ENCODE measurements around the gene PDIA6. TPM values are rescaled to one million over a fixed set of nuclear protein-coding genes. Genes with fewer than 3 reads are reported as not detected.

The PDIA6 gene
- total RNA-seq, 2 experiments from 2014 or later = 25.5 to 26.3 TPM

DNA sequence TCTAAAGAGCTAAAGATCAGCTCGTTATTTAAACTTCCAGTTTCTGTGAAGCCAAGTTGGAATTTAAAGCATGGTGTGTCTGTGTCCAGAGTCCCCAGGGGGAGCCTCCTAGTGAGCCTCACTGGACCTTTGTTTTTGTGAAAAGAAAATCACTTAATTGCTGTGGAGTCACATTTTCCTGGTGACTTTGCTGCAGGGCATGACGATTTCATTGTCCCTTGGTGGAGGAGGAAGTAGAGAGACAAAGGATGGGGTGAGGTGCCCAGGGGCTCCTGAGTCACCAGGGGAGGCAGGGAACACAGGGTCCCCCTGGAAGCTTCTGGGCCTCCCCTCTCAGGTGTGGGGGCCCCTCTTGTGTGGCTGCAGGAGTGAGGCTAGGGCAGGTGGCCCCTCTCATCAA is 71.4 kb downstream of the PDIA6 start:
- Mint-ChIP-seq H3K27ac (no peak overlapping the region), H3K9me3 (no peaks in the 10 kb centered on the region), H3K27me3 (peaks cover 3% of the 10 kb centered on the region), H3K4me3 (no peak overlapping the region), H3K4me1 (ENCODE audit: low read depth) (no peaks in the 10 kb centered on the region), H3K36me3 (ENCODE audit: low read depth) (no peaks in the 10 kb centered on the region)
- Histone ChIP-seq H3K4me1 (ENCODE audit: insufficient read depth, low read length) (no peaks in the 10 kb centered on the region), H3K27me3 (ENCODE audit: control insufficient read depth in 1 of 2, insufficient read depth in 2 of 2, low read length in 2 of 2) (no peaks in the 10 kb centered on the region), H3K9me3 (ENCODE audit: control insufficient read depth in 1 of 2, insufficient read depth in 1 of 2, low read length in 2 of 2) (no peaks in the 10 kb centered on the region), H3K4me3 (ENCODE audit: low read length) (no peak overlapping the region), H3K36me3 (ENCODE audit: insufficient read depth, low read length) (no peaks in the 10 kb centered on the region), H3K27ac (ENCODE audit: low read depth in 1 of 2, low read length in 2 of 2) (no peak overlapping the region)
- ATAC-seq (ENCODE audit: poor library complexity) = no peak
- ChIA-PET CTCF (no interaction called here), POLR2A (no interaction called here)
- intact Hi-C loops (cut with DNase I, micrococcal nuclease) = no loop called here
- no peak for DNase-seq
- TF ChIP-seq, protein P1, sequence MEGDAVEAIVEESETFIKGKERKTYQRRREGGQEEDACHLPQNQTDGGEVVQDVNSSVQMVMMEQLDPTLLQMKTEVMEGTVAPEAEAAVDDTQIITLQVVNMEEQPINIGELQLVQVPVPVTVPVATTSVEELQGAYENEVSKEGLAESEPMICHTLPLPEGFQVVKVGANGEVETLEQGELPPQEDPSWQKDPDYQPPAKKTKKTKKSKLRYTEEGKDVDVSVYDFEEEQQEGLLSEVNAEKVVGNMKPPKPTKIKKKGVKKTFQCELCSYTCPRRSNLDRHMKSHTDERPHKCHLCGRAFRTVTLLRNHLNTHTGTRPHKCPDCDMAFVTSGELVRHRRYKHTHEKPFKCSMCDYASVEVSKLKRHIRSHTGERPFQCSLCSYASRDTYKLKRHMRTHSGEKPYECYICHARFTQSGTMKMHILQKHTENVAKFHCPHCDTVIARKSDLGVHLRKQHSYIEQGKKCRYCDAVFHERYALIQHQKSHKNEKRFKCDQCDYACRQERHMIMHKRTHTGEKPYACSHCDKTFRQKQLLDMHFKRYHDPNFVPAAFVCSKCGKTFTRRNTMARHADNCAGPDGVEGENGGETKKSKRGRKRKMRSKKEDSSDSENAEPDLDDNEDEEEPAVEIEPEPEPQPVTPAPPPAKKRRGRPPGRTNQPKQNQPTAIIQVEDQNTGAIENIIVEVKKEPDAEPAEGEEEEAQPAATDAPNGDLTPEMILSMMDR (IDR thresholded peaks at IDR 0.05) = no peak

- CTCF ChIA-PET = interaction anchor here (0.6 kb wide), 1 partner anchor 66 kb away, joined by 3 read pairs; no protein-coding TSS in a partner anchor
- Mint-ChIP-seq H3K27ac (no peak overlapping the region), H3K27me3 (peaks cover 3% of the 10 kb centered on the region), H3K9me3 (no peaks in the 10 kb centered on the region), H3K36me3 (ENCODE audit: low read depth) (no peaks in the 10 kb centered on the region), H3K4me1 (ENCODE audit: low read depth) (no peaks in the 10 kb centered on the region), H3K4me3 (no peak overlapping the region)
- intact Hi-C loops (cut with DNase I, micrococcal nuclease) = no loop called here
- no peaks in the 10 kb centered on the region for H3K4me1 ChIP-seq (ENCODE audit: insufficient read depth, low read length)
- no peaks in the 10 kb centered on the region for H3K27me3 ChIP-seq (ENCODE audit: control insufficient read depth in 1 of 2, insufficient read depth in 2 of 2, low read length in 2 of 2)
- ATAC-seq (ENCODE audit: poor library complexity) (no peak), DNase-seq (no peak)
- no peaks in the 10 kb centered on the region for H3K36me3 ChIP-seq (ENCODE audit: insufficient read depth, low read length)
- TF ChIP-seq, protein P1 (IDR thresholded peaks at IDR 0.05) = no peak
- H3K27ac ChIP-seq (ENCODE audit: low read depth in 1 of 2, low read length in 2 of 2) = no peak overlapping the region
- no peaks in the 10 kb centered on the region for H3K9me3 ChIP-seq (ENCODE audit: control insufficient read depth in 1 of 2, insufficient read depth in 1 of 2, low read length in 2 of 2)
- no peak overlapping the region for H3K4me3 ChIP-seq (ENCODE audit: low read length)
- POLR2A ChIA-PET = no interaction called here
Observed at GRCh38 chr2:10740226-10740625, 72.4 kb downstream of the PDIA6 start.

DNA sequence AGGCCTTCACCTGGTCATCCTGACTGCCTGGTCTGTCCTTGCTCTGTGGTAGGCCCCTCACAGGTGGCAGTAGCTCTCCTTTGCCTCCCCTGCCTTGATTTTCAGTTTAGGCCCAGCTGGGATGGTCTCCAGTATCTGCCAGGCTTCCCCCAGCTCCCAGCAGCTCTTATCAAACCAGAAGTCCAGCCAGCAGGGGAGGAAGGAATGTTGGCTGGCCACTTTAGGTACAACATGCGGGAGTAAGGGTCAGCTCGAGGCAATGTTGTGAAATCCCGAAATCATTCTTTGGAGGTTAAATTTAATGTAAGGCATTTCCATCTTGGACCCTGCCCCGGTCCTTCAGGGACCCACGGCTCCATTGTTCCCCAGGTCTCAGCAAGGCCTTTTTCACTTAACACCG is 74.4 kb downstream of the PDIA6 start:
- no peaks in the 10 kb centered on the region for H3K9me3 Mint-ChIP-seq
- TF ChIP-seq, protein P1 (IDR thresholded peaks at IDR 0.05) = no peak
- no peaks in the 10 kb centered on the region for H3K36me3 Mint-ChIP-seq (ENCODE audit: low read depth)
- H3K27me3 Mint-ChIP-seq = peaks cover 3% of the 10 kb centered on the region
- no peak overlapping the region for H3K27ac Mint-ChIP-seq
- intact Hi-C loops (cut with DNase I, micrococcal nuclease) = no loop called here
- Histone ChIP-seq H3K4me1 (ENCODE audit: insufficient read depth, low read length) (no peaks in the 10 kb centered on the region), H3K9me3 (ENCODE audit: control insufficient read depth in 1 of 2, insufficient read depth in 1 of 2, low read length in 2 of 2) (no peaks in the 10 kb centered on the region), H3K4me3 (ENCODE audit: low read length) (no peak overlapping the region), H3K27ac (ENCODE audit: low read depth in 1 of 2, low read length in 2 of 2) (no peak overlapping the region), H3K36me3 (ENCODE audit: insufficient read depth, low read length) (no peaks in the 10 kb centered on the region), H3K27me3 (ENCODE audit: control insufficient read depth in 1 of 2, insufficient read depth in 2 of 2, low read length in 2 of 2) (no peaks in the 10 kb centered on the region)
- POLR2A ChIA-PET = no interaction called here
- no peak for ATAC-seq (ENCODE audit: poor library complexity)
- H3K4me3 Mint-ChIP-seq = no peak overlapping the region
- CTCF ChIA-PET = no interaction called here
- no peaks in the 10 kb centered on the region for H3K4me1 Mint-ChIP-seq (ENCODE audit: low read depth)
- DNase-seq = no peak
